Activated CD4-positive, alpha-beta T cell treated with anti-CD3 and anti-CD28 coated beads, Interleukin-2, Interleukin-6, amounts not matched to agents 100 ng/mL and 50 ng/mL, durations not matched to agents 16 hours and 8 hours (primary cell): Measurements from ENCODE around the gene CLBA1.

Experiments
- DNase-seq: peaks from one replicate; pipeline ENCODE4 v3.0.0-alpha.2; 2020

CLBA1 gene

DNA sequence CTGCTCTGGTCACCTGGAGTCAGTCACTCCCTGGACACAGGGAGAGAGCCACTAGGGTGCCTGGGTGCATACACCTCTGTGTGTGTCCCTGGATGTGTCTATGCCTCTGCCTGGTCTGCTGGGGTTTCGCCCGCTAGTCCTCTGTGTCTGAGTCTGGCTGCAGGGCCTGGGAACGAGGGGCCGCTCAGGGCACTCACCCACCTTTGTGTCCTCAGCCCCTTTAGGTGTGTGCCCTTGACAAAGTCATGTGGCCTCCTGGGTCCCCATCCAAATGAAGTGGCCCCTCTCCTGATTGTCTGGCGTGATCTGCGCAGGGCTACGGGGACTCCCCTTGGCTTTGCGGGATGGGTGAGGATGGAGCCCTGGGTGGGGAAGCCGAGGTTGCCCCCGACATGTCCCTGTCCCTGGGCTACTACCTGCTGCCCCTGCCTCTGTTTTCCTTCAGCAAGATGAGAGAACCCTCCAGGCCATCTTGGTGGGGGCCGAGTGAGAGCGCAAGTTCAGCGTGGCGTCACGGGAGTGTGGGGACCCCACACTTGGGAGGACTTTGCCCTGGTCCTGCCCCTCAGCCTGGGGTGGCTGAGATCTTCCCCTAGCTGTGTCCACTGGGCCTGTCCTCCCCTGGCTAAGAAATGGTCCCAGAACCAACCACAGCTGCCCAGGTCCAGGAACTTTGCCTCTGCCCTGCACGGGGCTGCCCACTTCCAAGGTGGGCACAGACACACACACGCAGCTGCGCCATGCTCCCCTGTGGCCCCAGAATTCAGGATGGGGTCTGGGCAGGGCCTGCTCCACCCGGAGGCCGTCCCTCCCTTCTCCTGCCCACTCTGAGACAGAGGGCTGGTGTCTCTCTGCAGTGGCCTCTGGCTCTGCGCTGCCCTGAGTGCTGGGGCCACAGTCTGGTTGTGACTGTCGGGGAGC lies 4.7 kb upstream of the CLBA1 start:
- no peak for DNase-seq

DNA sequence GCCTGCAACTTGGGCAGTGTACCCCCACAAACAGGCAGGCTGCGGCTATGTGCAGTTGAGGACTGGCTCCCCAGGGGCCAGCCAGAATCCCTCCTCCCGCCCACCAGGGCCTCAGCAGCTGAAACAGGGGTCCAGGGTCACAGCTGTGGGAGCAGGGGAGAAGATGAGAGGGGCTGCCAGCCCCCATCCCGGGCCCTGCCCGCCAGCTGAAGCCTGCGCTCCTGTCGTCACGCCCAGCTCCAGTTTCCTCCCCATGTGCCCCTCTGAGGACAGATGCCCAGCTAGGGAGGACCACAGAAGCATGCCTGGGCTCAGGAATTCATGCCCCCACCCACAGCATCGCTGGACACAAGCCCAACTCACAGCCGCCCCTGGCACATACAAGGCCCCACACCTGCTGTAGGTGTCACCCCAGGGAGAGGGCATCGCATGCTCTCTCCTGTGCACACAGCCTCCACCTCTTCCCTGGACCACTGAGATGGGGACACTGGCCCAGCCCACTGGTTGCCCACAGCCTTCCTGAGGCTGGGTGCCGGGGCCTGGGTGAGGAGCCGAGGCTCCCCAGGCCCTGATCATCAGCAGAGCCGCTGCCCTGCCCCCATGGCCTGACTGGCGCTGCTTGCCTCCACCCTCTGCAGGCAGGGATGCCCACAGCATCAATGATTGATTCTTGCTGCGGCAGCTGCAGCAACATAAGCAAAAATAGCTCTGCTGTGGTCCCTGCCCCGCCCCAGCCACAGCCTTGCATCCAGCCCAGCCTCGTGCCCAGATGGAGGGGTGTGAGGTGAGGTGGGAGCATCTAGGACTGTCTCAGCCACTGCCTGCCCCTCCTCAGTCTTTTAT lies 3.7 kb upstream of the CLBA1 start:
- DNase-seq: no peak

DNA sequence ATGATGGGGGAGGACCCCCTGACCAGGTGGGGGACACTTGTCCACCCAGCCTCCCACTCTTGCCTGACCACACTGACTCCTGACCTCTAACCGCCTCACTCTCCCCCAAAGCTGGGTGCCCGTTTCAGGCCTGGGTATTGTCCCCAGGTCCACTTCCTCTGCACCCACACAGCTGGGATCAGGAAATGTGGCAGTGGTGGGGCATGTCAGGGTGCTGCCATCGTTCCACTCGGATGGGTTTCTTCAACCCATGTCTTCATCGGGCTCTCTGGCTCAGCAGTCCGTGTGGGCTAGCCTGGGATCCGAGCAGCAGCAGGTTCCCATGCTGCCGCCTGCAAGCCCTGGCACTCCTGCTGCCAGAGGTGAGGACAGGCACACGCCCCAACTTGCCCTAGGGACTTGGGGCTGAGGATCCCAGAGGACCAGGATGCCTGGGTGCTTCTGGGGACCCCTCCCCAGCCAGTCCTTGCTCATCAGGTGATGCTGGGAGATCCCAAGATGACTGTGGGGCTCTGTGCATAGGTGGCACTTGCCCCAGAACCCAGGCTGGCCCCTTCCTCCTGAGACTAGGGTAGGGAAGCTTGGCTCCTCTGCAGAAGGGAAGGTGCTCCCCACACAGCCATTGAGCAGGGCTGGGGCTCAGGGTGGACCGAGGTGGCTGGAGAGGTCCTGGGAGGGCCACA lies 2.9 kb upstream of the CLBA1 start:
- DNase-seq: no peak

DNA sequence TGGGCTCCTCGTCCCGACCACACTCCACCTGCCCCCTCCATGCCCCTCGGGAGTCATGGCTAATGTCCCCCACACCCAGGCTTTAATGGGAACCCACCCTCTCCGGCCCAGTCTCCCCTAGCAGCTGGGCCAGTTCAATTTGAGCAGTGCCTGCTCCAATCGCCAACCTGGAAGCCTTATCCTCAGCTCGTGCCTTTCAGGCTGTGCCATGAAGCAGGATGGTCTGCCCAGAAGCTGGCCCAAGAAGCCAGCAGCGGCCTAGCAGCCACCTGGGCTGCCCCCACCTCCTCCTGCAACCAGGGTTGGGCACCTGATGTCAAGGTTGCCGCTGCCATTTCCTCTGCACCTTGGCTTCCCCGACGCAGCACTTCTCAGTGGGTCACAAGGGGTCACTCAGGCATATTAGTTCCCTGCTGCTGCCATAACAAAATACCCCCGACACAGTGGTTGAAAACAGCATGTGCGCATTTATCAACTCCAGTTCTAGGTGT lies 2.3 kb upstream of the CLBA1 start:
- DNase-seq: no peak

DNA sequence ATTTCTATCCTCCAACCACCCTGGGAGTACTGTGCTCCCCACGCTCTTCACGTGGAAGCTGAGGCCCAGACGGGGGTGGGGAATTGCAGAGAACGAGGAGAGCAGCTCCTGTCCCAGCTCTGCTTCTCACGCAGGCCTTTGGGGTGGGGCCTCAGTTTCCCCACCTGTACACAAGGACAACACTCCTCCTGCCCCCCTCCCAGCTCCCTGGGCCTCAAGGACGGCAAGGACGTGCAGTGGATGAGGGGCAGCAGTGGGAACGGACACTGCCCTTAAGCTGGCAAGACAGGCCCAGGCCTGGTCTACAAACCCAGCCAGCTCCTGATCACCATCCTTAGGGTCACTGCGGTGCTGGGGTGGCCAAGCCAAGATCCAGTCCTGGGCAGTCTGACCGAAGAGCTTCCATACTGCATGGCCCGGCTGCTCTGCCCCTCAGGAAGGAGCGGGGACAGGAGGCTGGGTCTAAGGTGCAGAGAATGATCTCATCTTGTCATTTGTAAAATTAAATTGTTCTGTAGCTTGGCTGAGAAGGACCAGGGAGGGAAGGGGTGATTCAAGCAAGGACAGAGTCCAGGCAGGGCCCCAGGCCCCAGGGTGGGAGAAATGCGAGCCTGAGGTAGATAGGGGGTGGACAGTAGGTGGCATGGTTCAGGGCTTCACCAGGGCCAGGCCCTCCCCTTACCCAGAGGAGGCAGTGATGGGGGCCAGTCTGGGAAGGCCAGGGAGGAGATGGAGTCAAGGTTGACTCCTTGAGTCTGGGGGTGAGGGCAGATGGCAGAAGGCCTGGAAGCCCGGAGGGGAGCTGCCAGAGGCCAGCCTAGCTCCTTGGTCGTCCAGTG lies 1.3 kb upstream of the CLBA1 start:
- no peak for DNase-seq

DNA sequence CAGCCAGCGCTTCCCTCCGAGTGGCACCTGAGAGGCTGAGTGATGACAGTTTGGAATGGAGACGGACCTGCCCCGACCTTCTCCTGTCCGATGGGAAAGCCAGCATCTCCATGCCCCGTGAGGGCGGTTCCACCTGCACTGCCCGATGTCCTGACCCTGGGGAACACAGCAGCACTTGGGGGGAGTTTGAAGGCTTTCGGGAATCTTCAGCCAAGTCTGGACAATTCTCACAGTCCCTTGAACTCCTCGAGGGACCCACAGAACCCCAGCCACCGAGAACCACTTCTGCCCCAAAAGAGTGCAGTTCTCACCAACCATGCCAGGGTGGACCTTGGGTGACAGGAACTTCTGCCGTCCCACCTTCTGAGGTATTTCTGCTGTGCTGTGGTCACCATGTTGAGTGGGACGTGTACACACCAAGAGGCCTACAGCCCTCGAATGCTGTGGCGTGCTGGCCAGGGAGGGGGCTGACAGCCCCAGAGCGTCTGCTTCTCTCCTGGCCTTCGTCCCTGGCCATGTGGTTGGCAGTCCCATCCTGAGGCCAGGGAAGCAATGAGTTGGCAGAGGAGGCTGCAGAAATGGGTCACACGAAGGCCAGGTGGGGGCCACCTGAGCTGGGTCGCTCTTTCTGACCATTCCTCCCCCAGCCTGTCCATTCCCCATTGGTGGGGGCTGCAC lies 1.0 kb downstream of the CLBA1 start:
- DNase-seq: no peak

DNA sequence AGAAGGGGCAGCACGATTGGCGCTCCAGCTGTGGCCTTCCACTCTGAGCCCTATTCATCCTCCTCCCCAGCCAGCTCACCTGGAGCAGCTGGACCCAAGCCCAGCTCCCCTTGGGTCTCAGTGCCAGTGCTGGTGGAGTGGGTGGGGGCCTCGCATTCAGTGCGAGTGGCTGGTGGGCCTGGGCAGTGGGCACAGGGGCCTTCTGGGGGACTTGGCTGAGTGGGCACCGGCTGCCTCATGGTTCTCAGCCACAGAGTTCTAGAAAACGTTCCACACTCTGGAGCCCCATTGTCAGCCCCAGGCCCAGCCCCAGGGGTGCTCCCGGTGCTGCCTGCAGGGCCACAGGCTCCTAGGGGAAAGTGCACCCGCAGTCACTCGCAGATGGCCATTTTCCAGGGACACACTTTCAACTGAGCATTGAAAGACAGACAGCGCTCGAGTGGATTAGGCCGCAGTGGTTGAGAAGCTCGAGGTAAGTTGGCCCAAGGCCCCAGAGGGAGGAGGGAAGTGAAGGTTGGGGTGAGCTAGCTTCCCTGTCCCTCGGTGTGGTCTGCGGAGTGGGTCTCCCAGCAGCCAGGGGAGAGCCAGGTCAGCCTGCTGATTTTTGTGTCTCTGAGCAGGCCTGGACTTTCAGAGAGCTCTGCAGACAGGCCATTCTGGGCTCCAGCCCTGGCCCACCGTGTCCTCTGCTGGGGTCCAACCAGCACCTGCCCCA lies 3.8 kb downstream of the CLBA1 start:
- DNase-seq: no peak

DNA sequence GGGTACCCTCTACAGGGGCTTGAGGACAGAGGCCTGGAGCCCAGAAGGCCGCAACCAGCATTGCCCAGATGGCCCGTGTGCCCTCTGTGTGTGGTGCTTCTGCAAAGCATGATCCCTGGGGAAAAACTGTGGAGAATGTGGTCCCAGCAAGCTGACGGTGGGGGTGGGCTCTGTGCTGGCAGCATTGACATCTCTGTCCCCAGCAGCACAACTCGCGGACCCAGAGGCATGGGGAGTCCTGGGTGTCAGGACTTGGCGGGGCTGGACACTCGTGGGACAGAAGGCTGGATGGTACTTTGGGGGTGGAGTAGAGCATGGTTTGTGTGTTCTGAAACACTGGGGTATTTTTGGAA lies 4.3 kb downstream of the CLBA1 start:
- DNase-seq: no peak

DNA sequence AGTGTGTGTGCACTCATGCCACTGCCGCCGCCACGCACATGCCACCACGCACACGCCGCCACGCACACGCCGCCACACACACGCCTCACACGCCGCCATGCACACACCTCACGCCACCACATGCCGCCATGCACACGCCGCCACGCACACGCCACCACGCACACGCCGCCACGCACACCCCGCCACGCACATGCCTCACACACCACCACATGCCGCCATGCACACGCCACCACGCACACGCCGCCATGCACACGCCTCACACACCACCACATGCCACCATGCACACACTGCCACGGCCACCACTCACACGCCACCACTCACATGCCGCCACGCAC lies 6.3 kb downstream of the CLBA1 start:
- no peak for DNase-seq

DNA sequence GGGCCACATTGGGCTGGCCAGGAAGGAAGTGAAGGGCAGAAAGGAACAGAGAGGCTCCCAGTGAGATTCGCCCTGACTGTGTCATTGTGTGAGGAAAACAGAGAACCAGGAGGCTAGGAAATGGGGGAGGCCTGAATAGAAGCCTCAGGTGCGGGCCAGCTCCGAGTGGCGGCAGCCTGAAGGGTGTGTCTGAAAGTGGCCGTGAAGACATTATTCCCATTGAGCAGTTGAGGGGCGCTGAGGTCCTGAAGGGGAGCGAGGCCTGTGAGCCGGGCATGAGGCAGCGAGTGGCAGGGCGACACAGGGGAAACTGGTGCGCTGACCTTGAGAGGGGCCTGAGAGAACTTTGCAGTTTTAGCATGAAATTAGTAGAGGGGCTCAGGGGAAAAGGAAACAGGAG lies 6.9 kb downstream of the CLBA1 start:
- DNase-seq: no peak

DNA sequence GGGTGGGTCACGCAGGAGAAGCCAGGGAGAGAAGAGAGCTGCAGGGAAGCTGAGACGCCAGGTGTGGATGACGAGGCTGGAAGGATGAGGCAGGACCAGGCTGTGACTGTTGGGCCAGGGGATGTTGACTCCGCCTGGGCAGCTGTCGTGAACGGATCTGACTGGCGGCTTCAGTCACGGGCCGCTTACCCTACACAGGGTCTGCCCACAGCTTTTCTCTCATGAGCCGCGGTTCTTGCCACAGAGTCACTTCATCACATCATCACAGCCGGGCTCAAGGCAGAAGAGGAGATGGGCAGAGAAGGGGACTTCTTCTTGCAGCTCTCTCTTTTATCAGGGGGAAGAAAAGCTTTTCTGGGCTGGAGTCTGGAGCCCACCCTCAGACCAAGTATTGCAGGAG lies 7.7 kb downstream of the CLBA1 start:
- no peak for DNase-seq

DNA sequence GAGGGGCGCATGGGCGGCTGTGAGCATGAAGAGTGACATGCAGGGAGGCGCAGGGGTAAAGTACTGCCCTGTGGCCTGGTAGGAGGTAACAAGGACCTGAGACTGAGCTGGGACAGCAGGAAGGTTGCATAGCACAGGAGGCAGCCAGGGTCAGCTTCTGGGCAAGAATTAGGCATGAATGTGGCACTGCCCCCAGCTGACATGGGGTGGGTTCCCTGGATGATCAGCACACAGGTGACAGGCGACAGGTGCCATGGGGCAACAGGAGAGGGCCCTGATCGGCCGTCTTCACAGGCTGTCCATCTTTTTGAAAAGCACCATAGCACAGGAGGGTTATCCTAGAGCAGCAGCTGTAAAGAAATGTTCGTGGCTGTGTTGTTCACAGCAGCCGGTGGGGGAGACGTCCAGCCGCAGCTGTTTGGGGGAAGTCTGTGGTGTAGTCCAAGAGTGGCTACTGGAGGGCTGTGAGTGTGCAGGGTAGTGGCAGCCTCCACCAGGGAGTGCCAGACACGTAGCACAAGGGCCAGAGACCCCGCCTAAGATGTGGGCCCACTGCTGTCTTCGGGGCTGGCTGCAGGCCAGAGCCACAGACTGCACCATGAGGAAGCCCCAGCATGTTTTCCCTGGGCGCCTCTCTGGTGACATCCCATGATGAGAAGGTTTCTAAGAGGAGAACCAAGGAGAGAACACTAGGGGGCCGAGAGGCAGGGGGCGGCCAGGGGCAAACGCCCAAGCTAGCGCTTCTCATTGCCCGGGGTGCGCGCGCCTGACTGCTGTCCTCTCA lies 8.4 kb downstream of the CLBA1 start:
- no peak for DNase-seq

DNA sequence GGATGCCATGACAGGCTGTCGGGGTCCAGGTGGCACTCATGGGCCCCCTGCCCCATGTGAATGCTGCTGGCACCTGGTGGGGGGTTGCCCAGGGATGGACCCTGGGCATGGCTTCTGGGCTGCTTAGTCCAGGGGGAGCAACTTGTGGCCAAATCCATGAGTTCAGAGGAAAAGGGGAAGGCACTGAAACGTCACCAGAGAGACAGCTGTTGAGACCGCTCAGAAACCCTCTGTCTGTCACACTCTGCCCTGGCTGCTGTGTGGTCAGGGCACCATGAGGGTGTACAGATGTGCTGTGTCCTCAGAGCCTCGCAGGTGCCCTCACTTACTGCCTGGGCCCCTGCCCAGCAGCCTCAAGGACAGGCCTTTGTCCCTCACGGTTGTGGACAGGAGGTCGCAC lies 9.4 kb downstream of the CLBA1 start:
- DNase-seq: no peak

DNA sequence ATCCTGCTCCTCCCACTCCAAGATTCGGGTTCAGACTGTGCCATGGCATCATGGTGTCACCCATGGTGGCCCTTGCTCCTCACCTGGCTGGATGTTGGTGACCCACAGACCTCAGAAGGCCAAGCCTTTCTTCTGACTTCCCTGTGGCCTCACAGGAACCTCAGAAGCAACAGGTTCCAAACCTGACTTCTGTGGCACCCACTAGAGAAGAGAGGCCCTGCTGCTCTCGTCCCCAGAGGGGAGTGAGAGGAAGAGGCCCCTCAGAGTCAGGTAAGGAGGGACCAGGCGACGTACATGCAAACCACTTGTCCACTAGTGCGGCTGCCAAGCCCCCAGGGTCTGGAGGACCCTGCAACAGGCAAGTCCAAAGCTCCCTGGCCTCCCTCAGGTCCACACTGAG lies 10.4 kb downstream of the CLBA1 start:
- no peak for DNase-seq

DNA sequence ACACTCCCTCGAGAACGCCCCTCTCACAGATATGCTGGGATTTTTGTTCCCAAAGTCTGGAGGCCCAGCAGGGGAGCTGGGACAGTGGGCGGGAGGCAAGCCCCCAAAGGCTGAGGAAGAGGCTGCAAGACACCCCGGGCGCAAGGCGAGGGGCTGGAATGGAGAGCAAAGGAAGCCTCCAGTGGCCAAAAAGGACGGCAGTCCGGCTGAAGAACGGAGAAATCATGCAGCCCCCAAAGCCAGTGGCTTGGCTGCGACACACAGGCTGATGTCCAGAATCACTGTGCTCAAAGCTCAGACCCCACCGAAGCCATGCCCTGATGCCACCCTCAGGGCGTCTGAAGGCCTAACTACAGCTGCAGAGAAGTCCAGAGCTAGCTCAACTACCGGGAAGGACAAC lies 10.9 kb downstream of the CLBA1 start:
- DNase-seq: no peak

DNA sequence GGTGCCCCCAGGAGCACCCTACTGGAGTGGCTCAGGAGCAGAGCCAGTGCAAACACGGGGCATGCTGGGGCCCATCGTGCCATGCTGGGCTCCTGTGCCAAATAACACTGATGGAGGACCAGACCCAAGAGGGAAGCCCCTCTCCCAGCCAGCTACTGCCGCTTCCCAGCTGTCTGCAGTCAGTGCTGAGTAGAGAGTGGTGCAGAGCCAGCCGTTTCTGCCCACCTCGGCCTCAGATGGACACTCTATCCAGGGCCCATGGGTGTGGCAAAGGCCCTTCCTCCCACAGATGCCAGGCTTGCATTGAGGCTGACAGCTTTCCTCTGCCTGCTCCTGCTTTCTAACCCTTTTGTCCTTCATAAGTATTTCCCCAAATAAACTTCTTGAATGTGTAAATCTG lies 13.2 kb downstream of the CLBA1 start:
- no peak for DNase-seq

DNA sequence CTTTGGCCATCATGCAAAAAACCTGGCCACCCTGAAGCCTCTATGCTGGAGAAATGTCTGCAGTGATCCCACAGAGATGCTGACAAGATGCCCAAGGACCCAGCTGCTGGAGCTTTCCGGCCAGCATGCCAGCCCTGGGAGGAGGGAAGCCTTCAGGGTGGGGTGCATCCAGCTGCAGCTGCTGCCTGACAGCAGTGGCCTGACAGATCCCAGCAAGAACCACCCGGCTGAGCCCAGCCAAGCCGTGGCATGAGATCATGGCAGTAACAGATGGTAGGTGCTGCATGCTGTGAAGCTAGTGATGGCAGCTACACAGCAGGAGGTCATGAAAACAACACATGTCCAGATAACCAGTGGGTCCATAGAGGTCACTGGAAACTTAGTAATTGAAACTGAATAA lies 13.8 kb downstream of the CLBA1 start:
- no peak for DNase-seq

DNA sequence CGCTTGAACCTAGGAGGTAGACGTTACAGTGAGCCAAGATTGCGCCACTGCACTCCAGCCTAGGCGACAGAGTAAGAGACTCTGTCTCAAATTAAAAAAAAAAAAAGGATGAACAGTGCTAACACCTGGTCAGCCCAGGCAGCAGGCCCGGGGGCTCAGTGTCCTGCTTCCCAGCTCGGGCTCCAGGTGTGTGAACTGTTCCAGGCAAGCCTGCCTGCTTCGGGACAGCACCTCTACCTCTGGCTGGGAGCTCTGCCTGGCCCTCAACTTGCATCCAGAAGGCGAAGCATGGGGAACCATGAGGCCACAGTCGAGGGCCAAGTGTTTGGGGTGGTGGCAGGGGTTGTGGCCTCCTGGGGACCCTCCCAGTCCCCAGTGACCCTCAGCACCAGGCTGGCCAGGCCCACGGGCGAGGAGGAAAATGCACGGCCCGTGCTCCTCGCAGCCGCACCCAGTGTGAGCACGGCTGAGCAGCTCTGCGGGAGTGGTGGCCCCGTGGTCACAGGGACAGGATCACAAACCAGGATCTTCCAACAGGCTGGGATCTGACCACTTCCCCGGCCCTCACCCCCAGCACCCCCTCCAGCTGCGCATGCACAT lies 19.8 kb downstream of the CLBA1 start:
- no peak for DNase-seq

DNA sequence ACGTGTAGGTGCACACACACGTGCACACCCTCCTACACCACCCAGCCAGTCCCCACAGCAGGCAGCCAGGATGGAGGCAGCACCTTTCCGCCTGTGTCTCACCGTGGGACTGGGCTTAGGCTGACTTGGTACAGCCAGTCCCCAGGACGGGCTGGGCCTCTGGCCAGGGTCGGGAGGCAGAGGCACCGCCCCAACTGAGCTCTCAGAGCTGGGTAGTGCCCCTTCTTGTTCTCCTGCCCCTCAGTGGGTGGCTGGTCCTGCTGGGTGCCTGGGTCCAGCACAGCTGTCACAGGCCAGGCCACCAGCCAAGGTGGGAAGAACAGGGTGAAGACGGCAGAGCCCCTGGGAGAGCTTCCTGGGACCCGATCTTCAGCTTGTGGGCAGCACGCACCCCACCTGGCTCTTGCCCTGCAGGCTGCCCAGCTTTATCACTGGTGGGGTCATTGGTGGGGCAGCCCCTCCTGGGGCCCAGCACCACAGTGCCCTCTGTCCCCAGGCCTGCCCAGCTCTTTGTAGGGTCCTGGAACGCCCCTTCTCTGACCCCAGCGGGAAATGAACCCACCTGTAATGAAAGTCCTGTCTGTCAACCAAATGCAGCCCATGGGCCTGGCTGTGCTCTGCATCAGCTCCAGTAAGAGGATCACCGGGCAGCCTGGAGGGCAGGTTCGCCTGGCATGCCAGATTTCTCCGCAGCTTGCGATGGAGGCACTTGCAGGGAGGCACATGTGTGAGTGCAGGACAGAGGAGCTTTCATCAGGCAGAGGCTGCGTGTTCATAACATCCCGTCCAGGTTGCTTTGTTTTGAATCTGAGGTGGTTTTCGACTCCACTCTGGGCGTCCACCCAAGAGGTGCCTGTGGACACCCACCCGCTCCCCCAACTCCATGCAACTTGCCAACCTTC lies 20.6 kb downstream of the CLBA1 start:
- no peak for DNase-seq
